Mesodermal cell (in vitro differentiated cells): ENCODE data around the gene ARHGAP27.
"Not testable (repeated sequence)": the region's sequence is repeated elsewhere in the genome, so short reads cannot be mapped to it uniquely, and the experiment has no call there.

ENCODE experiments used
- H3K27ac ChIP-seq: 2 replicates; pipeline ENCODE4 v1.7.0; 2013; ENCODE audit warnings: mild to moderate bottlenecking, low read depth, low read length, moderate library complexity; ENCODE audit not compliant: severe bottlenecking
- H3K36me3 ChIP-seq: 2 replicates; pipeline ENCODE4 v1.7.1; 2013; ENCODE audit warnings: mild to moderate bottlenecking, low read length, moderate library complexity; ENCODE audit not compliant: control insufficient read depth, insufficient read depth
- H3K4me1 ChIP-seq: one replicate; pipeline ENCODE4 v1.7.1; 2013; ENCODE audit warnings: mild to moderate bottlenecking, low read length; ENCODE audit not compliant: insufficient read depth, control insufficient read depth, poor library complexity, severe bottlenecking
- H3K4me3 ChIP-seq: 2 replicates; pipeline ENCODE4 v1.7.0; 2013; ENCODE audit warnings: low read length, control low read depth, mild to moderate bottlenecking; ENCODE audit not compliant: insufficient read depth, poor library complexity, severe bottlenecking; ENCODE audit errors: extremely low read depth
- H3K9me3 ChIP-seq: 2 replicates; pipeline ENCODE4 v1.7.1; 2013; ENCODE audit warnings: mild to moderate bottlenecking, low read length, moderate library complexity; ENCODE audit not compliant: control insufficient read depth
- WGBS, 2 experiments: methylation state at CpG; one replicate each; pipeline ENCODE4 v1.1.5; 2013; ENCODE audit warnings: missing lambda C conversion rate in 2 of 2; ENCODE audit not compliant: insufficient coverage in 2 of 2; 5-methylcytosine and 5-hydroxymethylcytosine counted together

ARHGAP27 gene

DNA sequence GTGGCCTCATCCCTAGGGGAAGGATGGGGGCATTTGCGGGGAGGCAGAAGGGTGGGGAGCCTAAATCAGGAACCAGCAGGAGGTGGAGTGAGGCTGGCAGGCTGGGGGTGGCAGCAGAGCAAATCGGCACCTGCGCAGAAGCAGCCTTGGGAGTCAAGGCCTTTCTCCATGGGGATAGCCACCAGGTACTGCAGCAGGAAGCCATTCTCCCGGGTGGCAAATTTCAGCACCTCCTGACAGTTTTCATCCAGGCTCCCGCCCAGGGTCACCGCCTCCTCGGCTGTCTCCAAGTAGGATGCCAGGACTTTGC, 20.5 kb upstream of the ARHGAP27 start:
- H3K27ac ChIP-seq, H3K4me1 ChIP-seq, H3K4me3 ChIP-seq, H3K9me3 ChIP-seq, H3K36me3 ChIP-seq: not testable (repeated sequence)
- WGBS, 2 experiments = no CpG with 5 or more reads among the region's 7 CpGs

- H3K36me3 ChIP-seq, H3K27ac ChIP-seq, H3K9me3 ChIP-seq, H3K4me3 ChIP-seq, H3K4me1 ChIP-seq: not testable (repeated sequence)
- WGBS, 2 experiments = 87 to 88% methylated on average over 2 to 3 of the region's 9 CpGs
Measured at GRCh38 chr17:45452329-45453224, 19.9 kb upstream of the ARHGAP27 start.

DNA sequence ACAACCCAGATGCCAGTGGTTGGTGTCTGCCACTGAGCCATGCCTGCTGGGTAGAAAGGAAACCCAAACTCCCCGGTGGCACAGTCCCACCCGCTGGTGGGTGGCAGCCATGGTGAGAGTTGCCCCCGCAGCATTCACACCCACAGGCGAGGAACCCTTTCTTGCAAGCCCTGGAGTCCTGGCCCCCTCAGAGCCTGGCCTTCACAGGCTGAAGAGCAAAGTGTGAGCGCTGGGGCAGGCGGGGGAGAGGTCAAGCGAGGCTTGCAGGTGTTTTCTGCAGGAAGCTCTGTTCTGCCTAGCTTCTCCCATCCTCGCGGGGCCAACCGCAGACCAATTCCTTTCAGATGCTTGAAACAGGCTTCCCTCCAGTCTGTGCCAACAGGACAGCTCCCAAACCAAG, 19.0 kb upstream of the ARHGAP27 start:
- WGBS, 2 experiments = 93 to 98% methylated on average over 6 of the region's 10 CpGs
- H3K36me3 ChIP-seq, H3K27ac ChIP-seq, H3K9me3 ChIP-seq, H3K4me1 ChIP-seq, H3K4me3 ChIP-seq: not testable (repeated sequence)

DNA sequence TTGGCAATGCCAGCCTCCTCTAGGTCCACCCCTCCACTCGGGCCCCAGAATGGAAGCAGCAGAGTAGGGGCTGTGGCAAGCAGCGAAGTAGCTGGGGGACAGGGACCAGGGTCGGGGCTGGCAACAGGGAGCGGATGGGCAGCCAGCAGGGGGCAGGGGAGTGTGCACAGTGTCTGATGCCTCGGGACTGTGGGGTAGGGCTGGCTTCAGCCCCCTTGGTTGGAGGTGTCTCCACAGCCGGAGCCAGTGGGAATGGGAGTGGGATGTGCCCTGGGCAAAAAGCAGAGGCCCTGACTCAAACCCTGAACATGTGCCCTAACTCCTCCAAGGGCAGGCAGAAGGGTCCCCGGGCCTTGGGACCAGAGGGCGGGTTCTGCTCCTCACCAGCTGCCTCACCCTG, 18.5 kb upstream of the ARHGAP27 start:
- Histone ChIP-seq H3K4me1 (peaks cover 3% of the 10 kb centered on the region), H3K4me3 (no peak overlapping the region), H3K9me3 (no peaks in the 10 kb centered on the region), H3K36me3 (no peaks in the 10 kb centered on the region), H3K27ac (no peak overlapping the region)
- WGBS, 2 experiments = 79 to 85% methylated on average over 5 to 7 of the region's 8 CpGs

GRCh38 chr17:45449708-45450329, 17.1 kb upstream of the ARHGAP27 start:
- not testable (repeated sequence) for H3K4me1 ChIP-seq, H3K36me3 ChIP-seq, H3K4me3 ChIP-seq, H3K27ac ChIP-seq, H3K9me3 ChIP-seq
- 92 to 100% methylated on average over 1 of the region's 1 CpG for WGBS, 2 experiments

- not testable (repeated sequence) for H3K27ac ChIP-seq, H3K36me3 ChIP-seq, H3K9me3 ChIP-seq, H3K4me3 ChIP-seq, H3K4me1 ChIP-seq
- 82 to 100% methylated on average over 1 of the region's 1 CpG for WGBS, 2 experiments
Measured at GRCh38 chr17:45449260-45449659, 16.6 kb upstream of the ARHGAP27 start.

DNA sequence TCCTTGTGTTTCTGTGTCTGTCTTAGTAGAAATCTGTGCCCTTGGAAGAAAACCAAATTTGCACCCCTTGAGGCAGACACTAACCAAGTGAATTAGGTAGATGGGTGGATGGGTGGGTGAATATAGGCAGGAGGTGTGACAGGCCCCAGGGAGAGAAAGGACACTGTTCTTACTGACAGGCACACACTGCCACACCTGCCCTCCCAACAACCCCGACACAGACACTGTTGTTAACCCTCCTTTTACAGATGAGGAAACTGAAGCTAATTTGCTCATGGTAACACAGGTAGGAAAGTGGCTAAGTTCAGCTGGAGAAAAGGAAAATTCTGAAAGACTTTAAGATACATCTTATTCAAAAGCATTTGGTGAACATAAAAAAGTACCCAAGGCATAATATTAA, 15.8 kb upstream of the ARHGAP27 start:
- H3K4me3 ChIP-seq, H3K9me3 ChIP-seq, H3K36me3 ChIP-seq, H3K4me1 ChIP-seq, H3K27ac ChIP-seq: not testable (repeated sequence)
- no CpG with 5 or more reads among the region's 1 CpG for WGBS, 2 experiments

DNA sequence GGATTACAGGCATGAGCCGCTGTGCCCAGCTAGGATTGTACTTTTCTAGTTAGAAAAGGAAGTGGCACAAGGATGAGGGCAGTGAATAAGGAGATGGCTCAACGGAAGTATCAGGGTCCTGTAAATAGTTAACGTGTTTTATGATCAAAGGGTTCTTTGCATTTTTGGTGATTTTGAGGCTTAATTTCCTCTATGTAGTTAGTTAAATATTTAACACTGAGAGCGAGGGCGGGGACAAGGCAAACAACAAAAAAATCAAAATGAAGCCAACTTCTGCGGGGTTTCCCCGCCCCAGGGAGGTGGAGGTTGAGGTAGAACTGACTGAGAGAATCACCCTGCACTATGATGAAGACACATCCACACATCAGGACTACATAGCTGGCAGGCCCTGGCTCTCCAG, 15.4 kb upstream of the ARHGAP27 start:
- not testable (repeated sequence) for H3K4me1 ChIP-seq, H3K36me3 ChIP-seq, H3K9me3 ChIP-seq, H3K4me3 ChIP-seq, H3K27ac ChIP-seq
- WGBS, 2 experiments = 100% methylated on average over 2 of the region's 7 CpGs; no CpG with 5 or more reads in 1 of the 2 experiments

DNA sequence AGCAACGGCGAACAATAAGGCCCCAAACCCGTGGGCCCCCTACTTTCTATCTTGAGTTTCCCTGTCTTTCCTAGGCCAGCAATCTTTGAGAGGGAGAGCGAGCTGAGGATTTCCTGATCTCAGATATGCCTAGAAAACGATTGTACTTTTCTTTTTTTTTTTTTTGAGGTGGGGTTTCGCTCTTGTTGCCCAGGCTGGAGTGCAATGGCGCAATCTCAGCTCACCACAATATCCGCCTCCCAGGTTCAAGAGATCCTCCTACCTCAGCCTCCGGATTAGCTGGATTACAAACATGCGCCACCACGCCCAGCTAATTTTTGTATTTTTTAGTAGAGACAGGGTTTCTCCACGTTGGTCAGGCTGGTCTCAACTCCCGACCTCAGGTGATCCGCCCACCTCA, 15.0 kb upstream of the ARHGAP27 start:
- WGBS, 2 experiments = 93% methylated on average over 3 to 5 of the region's 14 CpGs
- H3K4me3 ChIP-seq, H3K36me3 ChIP-seq, H3K4me1 ChIP-seq, H3K9me3 ChIP-seq, H3K27ac ChIP-seq: not testable (repeated sequence)

DNA sequence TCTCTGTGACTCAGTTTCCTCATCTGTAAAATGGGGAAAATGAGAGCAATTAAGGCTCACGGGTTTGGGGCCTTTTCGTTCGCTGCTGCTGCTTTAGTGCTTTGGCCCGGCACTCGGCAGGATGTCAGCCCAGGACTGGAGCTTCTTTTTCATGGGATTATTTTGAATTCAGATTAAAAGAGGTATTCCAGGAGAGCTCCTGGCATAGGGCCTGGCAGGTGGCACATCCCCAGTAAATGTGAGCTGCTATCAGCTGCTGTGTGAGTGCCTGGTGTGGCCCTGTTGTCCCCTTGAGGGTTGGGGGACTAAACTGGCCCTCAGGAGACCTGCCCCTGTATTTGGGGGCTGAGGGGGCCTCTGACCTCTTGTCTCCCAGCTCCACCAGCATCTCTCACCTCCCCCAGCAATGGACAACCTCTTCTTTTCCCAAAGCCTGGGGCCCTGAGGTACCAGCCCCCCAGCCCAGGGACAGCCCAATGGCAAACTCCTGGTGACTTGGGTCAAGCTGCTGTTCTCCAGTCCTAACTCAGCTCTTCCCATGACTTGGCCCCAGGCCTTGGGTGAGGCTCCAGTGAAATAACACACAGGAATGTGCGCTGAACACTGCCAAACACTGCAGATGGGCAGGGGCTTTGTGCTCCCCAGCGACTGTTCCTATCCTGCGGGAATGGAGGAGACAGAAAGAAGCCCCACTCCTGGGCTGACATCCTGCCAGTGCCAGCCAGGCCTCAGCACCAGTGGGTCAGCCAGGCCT, 14.4 kb upstream of the ARHGAP27 start:
- WGBS, 2 experiments = 90 to 100% methylated on average over 2 to 7 of the region's 8 CpGs
- H3K4me1 ChIP-seq, H3K4me3 ChIP-seq, H3K36me3 ChIP-seq, H3K9me3 ChIP-seq, H3K27ac ChIP-seq: not testable (repeated sequence)
